ENCODE results near the gene KRT28. TPM values are rescaled to one million over a fixed set of nuclear protein-coding genes. Genes with fewer than 3 reads are reported as not detected.
"Not testable (repeated sequence)": the region's sequence is repeated elsewhere in the genome, so short reads cannot be mapped to it uniquely, and the experiment has no call there.

The KRT28 gene
- total and polyA plus RNA-seq, 4 experiments from 2014 or later, result not detected

GRCh38 chr17:40748666-40749065 lies 51.1 kb downstream of the KRT28 start:
- CTCF ChIA-PET (ENCODE audit: partially characterized antibody); H3K4me1 Mint-ChIP-seq; intact Hi-C loops (cut with micrococcal nuclease); H3K36me3 Mint-ChIP-seq; H3K9me3 ChIP-seq (ENCODE audit: control insufficient read depth in 1 of 2, low read length in 2 of 2); H3K36me3 ChIP-seq (ENCODE audit: insufficient read depth, low read length); H3K4me3 ChIP-seq (ENCODE audit: low read length in 2 of 2); H3K27ac Mint-ChIP-seq; H3K4me1 ChIP-seq (ENCODE audit: insufficient read depth, low read length); H3K27ac ChIP-seq (ENCODE audit: low read depth, low read length); H3K4me3 Mint-ChIP-seq; H3K27me3 ChIP-seq (ENCODE audit: insufficient read depth, low read length); POLR2A ChIA-PET (ENCODE audit: partially characterized antibody); DNase-seq: not testable (repeated sequence)
- Mint-ChIP-seq H3K27me3 (peaks cover 36 to 45% of the 10 kb centered on the region in 2 donors), H3K9me3 (peaks cover 0 to 14% (median 1%) of the 10 kb centered on the region in 8 donors)

Other genes starting within 250 kb of the KRT28 start
- 100 to 1,000 TPM; 268 to 269 TPM for gene CCR7, start 234.5 kb downstream of the KRT28 start, total RNA-seq
- gene CCR7, start 234.5 kb downstream of the KRT28 start, polyA plus RNA-seq, result 100 to 1,000 TPM; 436 to 502 TPM
- gene SMARCE1, start 152.1 kb downstream of the KRT28 start, total RNA-seq, result 10 to 100 TPM; 87.6 to 91.0 TPM
- gene SMARCE1, start 152.1 kb downstream of the KRT28 start, polyA plus RNA-seq, result 100 to 1,000 TPM; 148 to 197 TPM
- not detected for gene KRT222, start 134.8 kb downstream of the KRT28 start, total RNA-seq
- not detected for gene KRT222, start 134.8 kb downstream of the KRT28 start, polyA plus RNA-seq
- not detected for gene KRT24, start 96.2 kb downstream of the KRT28 start, total RNA-seq
- not detected for gene KRT24, start 96.2 kb downstream of the KRT28 start, polyA plus RNA-seq
- not detected for gene KRT25, start 44.6 kb downstream of the KRT28 start, total RNA-seq
- not detected for gene KRT25, start 44.6 kb downstream of the KRT28 start, polyA plus RNA-seq
- not detected for gene KRT26, start 27.8 kb downstream of the KRT28 start, total RNA-seq
- gene KRT26, start 27.8 kb downstream of the KRT28 start, polyA plus RNA-seq, result not detected
- not detected for gene KRT27, start 17.4 kb downstream of the KRT28 start, total RNA-seq
- gene KRT27, start 17.4 kb downstream of the KRT28 start, polyA plus RNA-seq, result not detected
- 10 to 100 TPM; 37.6 to 40.4 TPM for gene KRT10, start 22.7 kb upstream of the KRT28 start, total RNA-seq
- gene KRT10, start 22.7 kb upstream of the KRT28 start, polyA plus RNA-seq, result 100 to 1,000 TPM; 141 to 181 TPM
- not detected for gene KRT12, start 67.3 kb upstream of the KRT28 start, total RNA-seq
- not detected for gene KRT12, start 67.3 kb upstream of the KRT28 start, polyA plus RNA-seq
- gene KRT20, start 85.3 kb upstream of the KRT28 start, total RNA-seq, result not detected
- gene KRT20, start 85.3 kb upstream of the KRT28 start, polyA plus RNA-seq, result not detected
- gene KRT23, start 137.7 kb upstream of the KRT28 start, total RNA-seq, result not detected
- gene KRT23, start 137.7 kb upstream of the KRT28 start, polyA plus RNA-seq, result under 1 TPM in 1 of 2 donors, not detected in 1; 0.15 TPM
- not detected for gene KRT39, start 167.0 kb upstream of the KRT28 start, total RNA-seq
- not detected for gene KRT39, start 167.0 kb upstream of the KRT28 start, polyA plus RNA-seq
- gene KRT40, start 184.4 kb upstream of the KRT28 start, total RNA-seq, result not detected
- not detected for gene KRT40, start 184.4 kb upstream of the KRT28 start, polyA plus RNA-seq
- gene KRTAP3-3, start 194.2 kb upstream of the KRT28 start, total RNA-seq, result not detected
- gene KRTAP3-3, start 194.2 kb upstream of the KRT28 start, polyA plus RNA-seq, result not detected
- gene KRTAP3-2, start 199.9 kb upstream of the KRT28 start, total RNA-seq, result not detected
- not detected for gene KRTAP3-2, start 199.9 kb upstream of the KRT28 start, polyA plus RNA-seq
- not detected for gene KRTAP3-1, start 209.2 kb upstream of the KRT28 start, total RNA-seq
- not detected for gene KRTAP3-1, start 209.2 kb upstream of the KRT28 start, polyA plus RNA-seq
- not detected for gene KRTAP1-5, start 227.2 kb upstream of the KRT28 start, total RNA-seq
- gene KRTAP1-5, start 227.2 kb upstream of the KRT28 start, polyA plus RNA-seq, result not detected
- gene KRTAP1-4, start 230.2 kb upstream of the KRT28 start, total RNA-seq, result not detected
- not detected for gene KRTAP1-4, start 230.2 kb upstream of the KRT28 start, polyA plus RNA-seq
- gene KRTAP1-3, start 234.9 kb upstream of the KRT28 start, total RNA-seq, result not detected
- gene KRTAP1-3, start 234.9 kb upstream of the KRT28 start, polyA plus RNA-seq, result not detected
- not detected for gene KRTAP1-1, start 241.5 kb upstream of the KRT28 start, total RNA-seq
- gene KRTAP1-1, start 241.5 kb upstream of the KRT28 start, polyA plus RNA-seq, result not detected
- not detected for gene KRTAP2-1, start 247.4 kb upstream of the KRT28 start, total RNA-seq
- not detected for gene KRTAP2-1, start 247.4 kb upstream of the KRT28 start, polyA plus RNA-seq